MM.1S (cell line): ENCODE data around the gene PRKCSH.

Source experiments
- EZH2 ChIP-seq: fragments of 300-600 bp; sonication (generic); optimal IDR thresholded peaks from 2 replicates; pipeline ENCODE3; 2017; ENCODE audit warnings: low read depth, mild to moderate bottlenecking, antibody characterized with exemption, low read length, mixed read lengths
- TF ChIP-seq, protein P1 (sequence below): fragments of 300-600 bp; sonication (generic); IDR thresholded peaks from 2 replicates; pipeline ENCODE4 v1.5.1; 2016; ENCODE audit warnings: antibody characterized with exemption, low read length, mixed read lengths

DNA sequence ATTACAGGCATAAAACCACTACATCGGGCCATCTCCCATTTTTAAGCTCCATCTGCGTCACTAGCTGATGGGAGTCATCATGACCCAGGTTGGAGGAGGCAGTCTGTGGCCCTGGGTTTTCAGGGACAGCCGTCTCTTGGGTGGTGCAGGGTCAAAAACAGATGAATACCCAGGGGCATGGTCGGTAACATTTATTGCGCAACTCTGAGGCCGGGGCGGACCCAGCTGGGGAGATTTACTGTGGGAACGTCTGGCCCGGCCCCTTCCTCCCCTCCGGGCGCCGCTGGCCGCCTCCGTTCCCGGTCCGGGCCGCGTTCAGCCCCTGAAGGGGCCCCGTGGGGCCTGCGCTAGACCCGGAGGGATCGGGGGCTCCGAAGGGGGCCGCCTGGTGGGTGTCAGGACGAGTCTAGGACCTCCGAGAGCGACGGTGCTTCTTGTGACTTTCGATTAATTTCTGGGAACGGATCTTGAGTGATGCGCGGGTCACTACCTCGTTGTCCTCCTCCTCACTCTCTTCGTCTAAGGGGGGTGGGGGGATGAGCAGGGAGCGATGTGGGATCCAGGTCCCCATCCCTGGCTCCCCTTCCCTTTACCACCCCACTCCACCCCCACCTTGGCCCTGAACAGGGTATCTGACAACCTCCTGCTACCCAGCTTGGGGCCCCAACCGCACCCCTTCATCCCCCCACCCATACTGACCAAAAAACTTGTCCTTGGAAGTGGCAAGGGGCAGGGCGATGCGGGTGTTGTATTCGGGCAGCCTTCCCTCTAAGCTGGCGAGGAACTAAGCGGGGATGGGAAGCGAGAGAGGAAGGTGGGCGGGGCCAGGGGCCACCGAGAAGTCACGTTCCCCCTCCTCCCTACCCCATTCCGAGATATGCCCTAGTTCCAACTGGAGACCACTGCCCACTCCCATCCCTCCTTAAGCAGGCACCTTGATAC lies 14.7 kb upstream of the PRKCSH start:
- TF ChIP-seq, protein P1, sequence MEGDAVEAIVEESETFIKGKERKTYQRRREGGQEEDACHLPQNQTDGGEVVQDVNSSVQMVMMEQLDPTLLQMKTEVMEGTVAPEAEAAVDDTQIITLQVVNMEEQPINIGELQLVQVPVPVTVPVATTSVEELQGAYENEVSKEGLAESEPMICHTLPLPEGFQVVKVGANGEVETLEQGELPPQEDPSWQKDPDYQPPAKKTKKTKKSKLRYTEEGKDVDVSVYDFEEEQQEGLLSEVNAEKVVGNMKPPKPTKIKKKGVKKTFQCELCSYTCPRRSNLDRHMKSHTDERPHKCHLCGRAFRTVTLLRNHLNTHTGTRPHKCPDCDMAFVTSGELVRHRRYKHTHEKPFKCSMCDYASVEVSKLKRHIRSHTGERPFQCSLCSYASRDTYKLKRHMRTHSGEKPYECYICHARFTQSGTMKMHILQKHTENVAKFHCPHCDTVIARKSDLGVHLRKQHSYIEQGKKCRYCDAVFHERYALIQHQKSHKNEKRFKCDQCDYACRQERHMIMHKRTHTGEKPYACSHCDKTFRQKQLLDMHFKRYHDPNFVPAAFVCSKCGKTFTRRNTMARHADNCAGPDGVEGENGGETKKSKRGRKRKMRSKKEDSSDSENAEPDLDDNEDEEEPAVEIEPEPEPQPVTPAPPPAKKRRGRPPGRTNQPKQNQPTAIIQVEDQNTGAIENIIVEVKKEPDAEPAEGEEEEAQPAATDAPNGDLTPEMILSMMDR: no peak
- TF ChIP-seq EZH2: no peak
